Duodenal mucosa (tissue), 2 donors: ENCODE measurements around the gene FAM114A2.

Source experiments
- H3K27ac ChIP-seq: one replicate; pipeline ENCODE4 v1.7.0; 2013; ENCODE audit warnings: low read depth, low read length
- H3K27me3 ChIP-seq, 2 donors: one replicate each; pipeline ENCODE4 v1.7.0; 2013; ENCODE audit warnings: low read length in 2 of 2, control low read depth in 1 of 2; ENCODE audit not compliant: insufficient read depth in 2 of 2, control insufficient read depth in 1 of 2
- H3K36me3 ChIP-seq, 2 donors: one replicate each; pipeline ENCODE4 v1.7.0; 2013; ENCODE audit warnings: low read length in 2 of 2, control low read depth in 1 of 2; ENCODE audit not compliant: insufficient read depth in 2 of 2, control insufficient read depth in 1 of 2
- H3K4me1 ChIP-seq, 2 donors: one replicate each; pipeline ENCODE4 v1.7.0; 2013; ENCODE audit warnings: low read length in 2 of 2, control low read depth in 1 of 2; ENCODE audit not compliant: insufficient read depth in 2 of 2, control insufficient read depth in 1 of 2
- H3K4me3 ChIP-seq, 2 donors: one replicate each; pipeline ENCODE4 v1.7.0; 2013; ENCODE audit warnings: low read length in 2 of 2, low read depth in 1 of 2
- H3K9ac ChIP-seq, 2 donors: one replicate each; pipeline ENCODE4 v1.7.0; 2013; ENCODE audit warnings: low read length in 2 of 2, low read depth in 1 of 2
- H3K9me3 ChIP-seq, 2 donors: one replicate each; pipeline ENCODE4 v1.7.0; 2013; ENCODE audit warnings: low read length in 2 of 2, control low read depth in 1 of 2; ENCODE audit not compliant: control insufficient read depth in 1 of 2

FAM114A2 gene

GRCh38 chr5:153959134-153959957 lies 79.4 kb downstream of the FAM114A2 start:
- H3K9me3 ChIP-seq, result no peaks in the 10 kb centered on the region
- H3K9ac ChIP-seq, result no peak overlapping the region
- no peak overlapping the region for H3K27ac ChIP-seq
- no peak overlapping the region for H3K4me3 ChIP-seq
- peaks cover 2 to 3% of the 10 kb centered on the region in 2 donors for H3K27me3 ChIP-seq
- no peaks in the 10 kb centered on the region for H3K4me1 ChIP-seq
- no peaks in the 10 kb centered on the region for H3K36me3 ChIP-seq

GRCh38 chr5:153957205-153957604 lies 81.5 kb downstream of the FAM114A2 start:
- Histone ChIP-seq H3K27ac (no peak overlapping the region), H3K4me3 (no peak overlapping the region), H3K36me3 (no peaks in the 10 kb centered on the region), H3K9ac (no peak overlapping the region), H3K27me3 (peaks cover 2 to 3% of the 10 kb centered on the region in 2 donors), H3K4me1 (no peaks in the 10 kb centered on the region), H3K9me3 (no peaks in the 10 kb centered on the region)

GRCh38 chr5:153953411-153953810 lies 85.3 kb downstream of the FAM114A2 start:
- Histone ChIP-seq H3K36me3 (no peaks in the 10 kb centered on the region), H3K27ac (no peak overlapping the region), H3K9me3 (no peaks in the 10 kb centered on the region), H3K27me3 (peaks cover 0 to 2% of the 10 kb centered on the region in 2 donors), H3K4me1 (no peaks in the 10 kb centered on the region), H3K9ac (no peak overlapping the region), H3K4me3 (no peak overlapping the region)

- H3K27ac ChIP-seq, result no peak overlapping the region
- no peaks in the 10 kb centered on the region for H3K9me3 ChIP-seq
- no peak overlapping the region for H3K4me3 ChIP-seq
- H3K27me3 ChIP-seq, result peaks cover 0 to 2% of the 10 kb centered on the region in 2 donors
- no peaks in the 10 kb centered on the region for H3K36me3 ChIP-seq
- no peaks in the 10 kb centered on the region for H3K4me1 ChIP-seq
- no peak overlapping the region for H3K9ac ChIP-seq
These were observed 85.8 kb downstream of the FAM114A2 start for GRCh38 chr5:153952893-153953292.

- Histone ChIP-seq H3K36me3 (no peaks in the 10 kb centered on the region), H3K27me3 (peaks cover 0 to 2% of the 10 kb centered on the region in 2 donors), H3K4me1 (no peaks in the 10 kb centered on the region), H3K27ac (no peak overlapping the region), H3K9ac (no peak overlapping the region), H3K9me3 (no peaks in the 10 kb centered on the region), H3K4me3 (no peak overlapping the region)
These were observed 86.7 kb downstream of the FAM114A2 start for GRCh38 chr5:153952057-153952456.

DNA sequence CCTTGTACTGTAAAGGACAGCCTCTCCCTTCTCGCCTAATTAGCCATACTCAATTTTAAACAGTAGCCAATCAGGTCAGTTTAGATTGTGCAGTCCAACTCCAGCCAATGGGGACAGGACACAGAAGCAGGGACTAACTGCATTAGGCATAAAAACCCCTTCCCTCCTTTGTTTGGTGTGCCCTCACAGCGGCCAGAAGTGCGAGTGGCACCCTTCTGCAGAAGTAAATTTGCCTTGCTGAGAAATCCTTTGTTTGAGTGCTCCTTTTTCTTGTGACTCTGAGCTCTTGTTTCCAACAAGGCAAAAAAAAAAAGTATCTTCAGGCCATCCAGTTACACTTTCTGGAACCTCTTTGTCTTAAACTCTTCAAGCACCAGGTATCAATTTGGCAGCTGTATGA lies 97.4 kb downstream of the FAM114A2 start:
- Histone ChIP-seq H3K27me3 (no peaks in the 10 kb centered on the region), H3K9me3 (peaks cover 22 to 25% of the 10 kb centered on the region in 2 donors), H3K36me3 (no peaks in the 10 kb centered on the region), H3K4me3 (no peak overlapping the region), H3K9ac (no peak overlapping the region), H3K27ac (no peak overlapping the region), H3K4me1 (no peaks in the 10 kb centered on the region)
